OCI-LY3 (cell line): ENCODE data around the gene NRG3.

Experiments used
- H2AFZ ChIP-seq: fragments of 200-600, 300-600 bp; shearing (Covaris generic); 2 replicates; pipeline ENCODE4 v1.6.0; 2014; ENCODE audit warnings: antibody characterized with exemption, low read depth, low read length
- H3K27ac ChIP-seq: fragments of 200-600, 300-600 bp; sonication (generic); 2 replicates; pipeline ENCODE4 v1.5.1; 2014; ENCODE audit warnings: mild to moderate bottlenecking, low read length, moderate library complexity, mixed read lengths
- H3K27me3 ChIP-seq: fragments of 200-600, 300-600 bp; sonication (generic); 2 replicates; pipeline ENCODE4 v1.6.1; 2014; ENCODE audit warnings: low read depth, low read length, mixed read lengths
- H3K36me3 ChIP-seq: fragments of 200-600, 300-600 bp; sonication (generic); replicated peaks from 2 replicates; pipeline ENCODE3; 2014; ENCODE audit warnings: low read depth, low read length, mixed read lengths
- H3K4me1 ChIP-seq: fragments of 300-600, 200-600 bp; sonication (generic); 2 replicates; pipeline ENCODE4 v1.6.1; 2014; ENCODE audit warnings: low read length, mixed read lengths
- H3K4me2 ChIP-seq: fragments of 200-600, 300-600 bp; sonication (generic); 2 replicates; pipeline ENCODE4 v1.6.1; 2014; ENCODE audit warnings: low read length, mixed read lengths
- H3K4me3 ChIP-seq: fragments of 300-600, 200-600 bp; sonication (generic); 2 replicates; pipeline ENCODE4 v1.5.1; 2014; ENCODE audit warnings: antibody characterized with exemption, mild to moderate bottlenecking, low read length, moderate library complexity
- H3K79me2 ChIP-seq: fragments of 300-600, 200-600 bp; shearing (Covaris generic); 2 replicates; pipeline ENCODE4 v1.6.1; 2014; ENCODE audit warnings: mild to moderate bottlenecking, low read length, mixed read lengths
- H3K9ac ChIP-seq: fragments of 300-600, 200-600 bp; shearing (Covaris generic); 2 replicates; pipeline ENCODE4 v1.6.0; 2014; ENCODE audit warnings: mild to moderate bottlenecking, low read length, moderate library complexity
- H3K9me3 ChIP-seq: fragments of 200-600, 300-600 bp; shearing (Covaris generic); 2 replicates; pipeline ENCODE4 v1.6.1; 2014; ENCODE audit warnings: low read length, mixed read lengths; ENCODE audit not compliant: insufficient read depth
- H4K20me1 ChIP-seq: fragments of 200-600, 300-600 bp; sonication (generic); 2 replicates; pipeline ENCODE4 v1.6.1; 2016; ENCODE audit warnings: low read length, mixed read lengths; ENCODE audit not compliant: insufficient read depth
- EZH2phosphoT487 ChIP-seq: fragments of 200-600 bp; shearing (Covaris generic); IDR thresholded peaks from 2 replicates; pipeline ENCODE4 v1.6.1; 2018; ENCODE audit warnings: antibody characterized with exemption, mixed run types, low read depth
- TF ChIP-seq, protein P1 (sequence below): fragments of 200-600, 300-600 bp; sonication (generic); IDR thresholded peaks from 2 replicates; pipeline ENCODE4 v1.5.1; 2014; ENCODE audit warnings: antibody characterized with exemption, low read length, low read depth

Gene NRG3

DNA sequence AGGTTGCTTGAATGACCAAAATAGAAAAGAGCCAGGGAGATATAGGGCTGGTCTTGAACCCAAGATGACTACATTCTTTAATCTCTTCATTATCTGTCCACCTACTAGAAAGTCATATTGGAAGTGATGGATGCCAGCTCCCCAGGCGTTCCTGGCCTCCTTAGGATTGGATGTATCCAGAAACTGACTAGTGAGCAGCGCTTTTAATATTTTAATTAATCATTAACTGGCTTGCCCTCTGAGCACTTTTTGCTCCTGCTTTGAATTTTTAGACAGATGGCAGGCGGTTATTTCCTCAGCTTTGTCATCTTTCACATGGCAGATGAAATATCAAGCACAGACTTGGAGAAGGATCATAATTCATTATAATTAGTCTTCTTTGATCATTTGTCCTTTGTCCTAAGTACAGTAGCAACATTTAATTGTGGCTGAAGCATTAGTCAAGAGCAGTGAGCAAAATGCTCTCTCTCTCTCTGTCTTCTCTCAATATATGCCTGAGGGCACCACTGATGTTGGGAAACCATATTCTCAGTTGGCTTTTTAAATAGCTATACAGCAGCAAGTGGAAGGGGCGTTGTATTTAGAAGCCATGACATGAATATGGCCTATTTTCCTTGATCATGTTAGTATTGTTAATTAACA is 588.0 kb downstream of the NRG3 start:
- H2AFZ ChIP-seq: no peak overlapping the region
- no peaks in the 10 kb centered on the region for H3K36me3 ChIP-seq
- H3K4me2 ChIP-seq: no peak overlapping the region
- H3K27me3 ChIP-seq: no peaks in the 10 kb centered on the region
- no peak overlapping the region for H3K4me3 ChIP-seq
- no peaks in the 10 kb centered on the region for H3K79me2 ChIP-seq
- no peak overlapping the region for H3K27ac ChIP-seq
- no peak overlapping the region for H3K9ac ChIP-seq
- TF ChIP-seq EZH2phosphoT487: no peak
- TF ChIP-seq, protein P1, sequence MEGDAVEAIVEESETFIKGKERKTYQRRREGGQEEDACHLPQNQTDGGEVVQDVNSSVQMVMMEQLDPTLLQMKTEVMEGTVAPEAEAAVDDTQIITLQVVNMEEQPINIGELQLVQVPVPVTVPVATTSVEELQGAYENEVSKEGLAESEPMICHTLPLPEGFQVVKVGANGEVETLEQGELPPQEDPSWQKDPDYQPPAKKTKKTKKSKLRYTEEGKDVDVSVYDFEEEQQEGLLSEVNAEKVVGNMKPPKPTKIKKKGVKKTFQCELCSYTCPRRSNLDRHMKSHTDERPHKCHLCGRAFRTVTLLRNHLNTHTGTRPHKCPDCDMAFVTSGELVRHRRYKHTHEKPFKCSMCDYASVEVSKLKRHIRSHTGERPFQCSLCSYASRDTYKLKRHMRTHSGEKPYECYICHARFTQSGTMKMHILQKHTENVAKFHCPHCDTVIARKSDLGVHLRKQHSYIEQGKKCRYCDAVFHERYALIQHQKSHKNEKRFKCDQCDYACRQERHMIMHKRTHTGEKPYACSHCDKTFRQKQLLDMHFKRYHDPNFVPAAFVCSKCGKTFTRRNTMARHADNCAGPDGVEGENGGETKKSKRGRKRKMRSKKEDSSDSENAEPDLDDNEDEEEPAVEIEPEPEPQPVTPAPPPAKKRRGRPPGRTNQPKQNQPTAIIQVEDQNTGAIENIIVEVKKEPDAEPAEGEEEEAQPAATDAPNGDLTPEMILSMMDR: no peak
- H3K9me3 ChIP-seq: no peaks in the 10 kb centered on the region
- H4K20me1 ChIP-seq: no peaks in the 10 kb centered on the region
- no peaks in the 10 kb centered on the region for H3K4me1 ChIP-seq

DNA sequence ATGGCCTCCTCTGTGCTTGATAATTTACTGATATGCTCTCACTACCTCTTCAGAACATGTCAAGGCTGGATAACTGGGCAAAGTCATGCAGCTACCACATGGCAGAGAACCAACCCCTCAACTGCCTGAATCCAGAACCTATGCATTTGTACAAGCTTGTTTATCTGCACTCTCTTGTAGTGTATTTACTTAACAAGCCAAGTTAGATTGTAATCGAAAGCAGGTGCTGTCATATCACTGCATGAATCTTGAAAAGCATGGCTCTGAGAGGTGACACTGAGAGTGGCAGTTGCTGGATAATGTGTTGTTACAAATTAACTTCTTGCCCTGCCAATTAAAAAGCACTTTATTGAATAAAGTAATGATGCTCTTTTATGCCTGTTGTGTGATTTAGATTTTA is 588.6 kb downstream of the NRG3 start:
- Histone ChIP-seq H3K79me2 (no peaks in the 10 kb centered on the region), H3K4me1 (no peaks in the 10 kb centered on the region), H3K36me3 (no peaks in the 10 kb centered on the region), H3K9ac (no peak overlapping the region), H2AFZ (no peak overlapping the region), H3K4me2 (no peak overlapping the region), H3K27ac (no peak overlapping the region), H3K27me3 (no peaks in the 10 kb centered on the region), H4K20me1 (no peaks in the 10 kb centered on the region), H3K9me3 (no peaks in the 10 kb centered on the region), H3K4me3 (no peak overlapping the region)
- TF ChIP-seq, protein P1: no peak
- no peak for TF ChIP-seq EZH2phosphoT487

DNA sequence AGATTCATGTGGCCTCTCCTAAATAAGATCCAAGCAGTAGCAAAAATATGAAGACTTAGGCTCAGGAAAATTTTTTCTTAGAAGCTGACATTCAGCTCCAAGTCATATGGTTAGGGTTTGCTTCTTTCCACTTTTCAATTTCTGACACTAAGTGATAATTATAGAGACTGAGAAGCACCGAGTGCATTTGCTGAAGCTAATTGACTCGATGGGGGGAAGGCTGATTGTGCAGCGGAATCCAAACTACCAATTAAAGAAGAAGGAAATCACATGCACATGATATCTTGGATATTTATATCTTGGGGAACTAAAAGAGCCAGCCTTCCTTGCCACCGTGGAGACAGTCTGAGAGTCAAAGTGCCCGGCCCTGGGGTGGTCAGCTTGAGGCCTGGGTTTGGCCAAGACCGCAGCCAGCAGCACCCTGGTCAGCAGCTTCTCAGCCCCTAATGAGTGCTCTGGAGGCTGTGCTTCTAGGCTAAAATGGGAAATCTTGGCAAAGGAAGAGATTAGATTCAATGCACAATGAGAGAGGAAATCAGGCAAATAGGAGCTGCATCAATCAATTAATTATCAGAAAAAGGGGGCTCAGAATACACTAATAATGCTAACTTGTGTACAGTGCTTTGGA is 589.3 kb downstream of the NRG3 start:
- no peak for TF ChIP-seq EZH2phosphoT487
- TF ChIP-seq, protein P1: no peak
- H3K27ac ChIP-seq: no peak overlapping the region
- no peaks in the 10 kb centered on the region for H3K4me1 ChIP-seq
- no peaks in the 10 kb centered on the region for H3K36me3 ChIP-seq
- H3K27me3 ChIP-seq: no peaks in the 10 kb centered on the region
- H3K9ac ChIP-seq: no peak overlapping the region
- no peak overlapping the region for H2AFZ ChIP-seq
- H3K9me3 ChIP-seq: no peaks in the 10 kb centered on the region
- H3K79me2 ChIP-seq: no peaks in the 10 kb centered on the region
- H3K4me3 ChIP-seq: no peak overlapping the region
- H3K4me2 ChIP-seq: no peak overlapping the region
- H4K20me1 ChIP-seq: no peaks in the 10 kb centered on the region

DNA sequence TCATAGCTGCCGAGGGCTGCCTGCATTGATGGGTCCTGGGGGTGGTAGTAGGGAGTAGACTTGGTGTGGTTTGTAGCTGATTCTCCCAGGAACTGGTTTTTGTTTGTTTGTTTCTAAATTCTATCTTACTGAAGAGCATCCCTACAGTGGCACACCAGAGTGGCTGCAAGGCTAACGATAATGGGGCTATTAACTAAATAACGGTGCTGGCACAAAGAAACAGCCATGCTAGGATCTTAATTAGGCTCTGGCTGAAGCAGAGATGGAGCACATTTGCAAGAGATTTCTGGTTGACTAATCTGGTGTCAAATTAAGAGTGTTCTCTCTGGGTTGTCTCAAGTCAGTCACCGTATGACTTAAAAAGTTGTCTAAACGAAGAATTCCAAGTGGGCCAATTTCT is 590.0 kb downstream of the NRG3 start:
- H3K4me2 ChIP-seq: no peak overlapping the region
- no peaks in the 10 kb centered on the region for H4K20me1 ChIP-seq
- TF ChIP-seq EZH2phosphoT487: no peak
- H3K27ac ChIP-seq: no peak overlapping the region
- H3K4me3 ChIP-seq: no peak overlapping the region
- H3K9me3 ChIP-seq: no peaks in the 10 kb centered on the region
- no peaks in the 10 kb centered on the region for H3K79me2 ChIP-seq
- H3K4me1 ChIP-seq: no peaks in the 10 kb centered on the region
- no peak overlapping the region for H2AFZ ChIP-seq
- H3K36me3 ChIP-seq: no peaks in the 10 kb centered on the region
- no peak overlapping the region for H3K9ac ChIP-seq
- no peaks in the 10 kb centered on the region for H3K27me3 ChIP-seq
